ENCODE measurements around the gene ARFIP2. TPM values are rescaled to one million over a fixed set of nuclear protein-coding genes. Genes with fewer than 3 reads are reported as not detected.

ARFIP2 gene
- total RNA-seq, 1 experiment from 2014 or later: 65.0 TPM

DNA sequence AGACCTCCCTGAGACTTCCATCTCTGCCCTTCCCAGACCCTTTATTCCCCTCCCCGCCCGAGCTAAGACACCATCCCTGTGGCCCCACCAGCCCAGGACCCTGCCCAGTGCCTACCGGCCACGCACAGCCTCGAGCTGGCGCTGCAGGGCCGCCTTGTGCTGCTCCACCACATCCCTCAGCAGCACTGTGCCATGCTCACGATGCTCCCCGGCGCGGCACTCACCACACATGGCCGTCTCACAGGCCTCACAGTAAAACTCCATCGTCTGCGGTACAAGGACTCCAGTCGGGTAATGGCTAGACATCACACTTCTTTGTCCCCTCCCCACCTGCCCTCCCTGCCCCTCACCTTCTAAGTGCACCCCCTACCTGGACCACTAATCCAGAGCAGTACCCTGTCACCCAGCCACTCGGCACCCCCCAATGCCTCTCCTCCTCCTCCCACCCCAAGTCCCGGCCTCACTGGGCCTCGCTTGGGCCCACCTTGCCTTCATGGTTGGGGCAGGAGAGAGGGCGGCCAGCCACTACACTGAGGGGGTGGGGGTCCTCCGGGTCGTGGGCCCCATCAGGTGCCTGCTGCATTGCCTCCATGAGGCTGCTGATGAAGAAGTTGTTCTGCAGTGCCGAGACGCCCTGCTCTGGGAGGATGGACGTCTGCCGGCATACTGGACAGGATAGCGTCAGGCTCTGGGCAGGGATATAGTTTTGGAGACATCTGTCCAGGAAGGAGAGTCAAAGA is 23.4 kb downstream of the ARFIP2 start:
- Histone ChIP-seq H3K9me3 (ENCODE audit: low read depth, low read length, poor library complexity, severe bottlenecking) (no peaks in the 10 kb centered on the region), H3K4me1 (ENCODE audit: insufficient read depth, low read length, poor library complexity, severe bottlenecking) (no peaks in the 10 kb centered on the region), H3K27me3 (replicated peaks; ENCODE audit: insufficient read depth, low read depth, low read length, poor library complexity) (no peaks in the 10 kb centered on the region), H3K36me3 (ENCODE audit: insufficient read depth, low read length, poor library complexity, severe bottlenecking) (peaks cover 31% of the 10 kb centered on the region), H3K27ac (ENCODE audit: low read depth, low read length, poor library complexity, severe bottlenecking) (no peak overlapping the region), H3K4me3 (ENCODE audit: low read depth, low read length, poor library complexity, severe bottlenecking) (no peak overlapping the region)
- no peak for DNase-seq (ENCODE audit: low spot score)
- no peak for TF ChIP-seq EZH2 (IDR thresholded peaks at IDR 0.05; ENCODE audit: borderline replicate concordance, low read depth, low read length, poor library complexity, severe bottlenecking)
- TF ChIP-seq, protein P1, sequence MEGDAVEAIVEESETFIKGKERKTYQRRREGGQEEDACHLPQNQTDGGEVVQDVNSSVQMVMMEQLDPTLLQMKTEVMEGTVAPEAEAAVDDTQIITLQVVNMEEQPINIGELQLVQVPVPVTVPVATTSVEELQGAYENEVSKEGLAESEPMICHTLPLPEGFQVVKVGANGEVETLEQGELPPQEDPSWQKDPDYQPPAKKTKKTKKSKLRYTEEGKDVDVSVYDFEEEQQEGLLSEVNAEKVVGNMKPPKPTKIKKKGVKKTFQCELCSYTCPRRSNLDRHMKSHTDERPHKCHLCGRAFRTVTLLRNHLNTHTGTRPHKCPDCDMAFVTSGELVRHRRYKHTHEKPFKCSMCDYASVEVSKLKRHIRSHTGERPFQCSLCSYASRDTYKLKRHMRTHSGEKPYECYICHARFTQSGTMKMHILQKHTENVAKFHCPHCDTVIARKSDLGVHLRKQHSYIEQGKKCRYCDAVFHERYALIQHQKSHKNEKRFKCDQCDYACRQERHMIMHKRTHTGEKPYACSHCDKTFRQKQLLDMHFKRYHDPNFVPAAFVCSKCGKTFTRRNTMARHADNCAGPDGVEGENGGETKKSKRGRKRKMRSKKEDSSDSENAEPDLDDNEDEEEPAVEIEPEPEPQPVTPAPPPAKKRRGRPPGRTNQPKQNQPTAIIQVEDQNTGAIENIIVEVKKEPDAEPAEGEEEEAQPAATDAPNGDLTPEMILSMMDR (conservative IDR thresholded peaks at IDR 0.05; ENCODE audit: low read depth, low read length): no peak
- CTCF ChIA-PET: interaction anchor here (0.6 kb wide), 1 partner anchor 11 kb away, joined by 5 read pairs; no protein-coding TSS in a partner anchor
- intact Hi-C loops (cut with micrococcal nuclease; ENCODE audit: unreplicated experiment): no loop called here
- POLR2A ChIA-PET (ENCODE audit: low non-redundant PET): no interaction called here
- no TSS peak for BruUV-seq (replicated peaks)

GRCh38 chr11:6456361-6457073 is 24.6 kb downstream of the ARFIP2 start:
- BruUV-seq (replicated peaks): no TSS peak
- CTCF ChIA-PET: no interaction called here
- intact Hi-C loops (cut with micrococcal nuclease; ENCODE audit: unreplicated experiment): no loop called here
- Histone ChIP-seq H3K36me3 (ENCODE audit: insufficient read depth, low read length, poor library complexity, severe bottlenecking) (peaks cover 35% of the 10 kb centered on the region), H3K27ac (ENCODE audit: low read depth, low read length, poor library complexity, severe bottlenecking) (no peak overlapping the region), H3K27me3 (replicated peaks; ENCODE audit: insufficient read depth, low read depth, low read length, poor library complexity) (no peaks in the 10 kb centered on the region), H3K4me3 (ENCODE audit: low read depth, low read length, poor library complexity, severe bottlenecking) (no peak overlapping the region), H3K4me1 (ENCODE audit: insufficient read depth, low read length, poor library complexity, severe bottlenecking) (no peaks in the 10 kb centered on the region), H3K9me3 (ENCODE audit: low read depth, low read length, poor library complexity, severe bottlenecking) (no peaks in the 10 kb centered on the region)
- DNase-seq (ENCODE audit: low spot score): no peak
- TF ChIP-seq, protein P1 (conservative IDR thresholded peaks at IDR 0.05; ENCODE audit: low read depth, low read length): no peak
- TF ChIP-seq EZH2 (IDR thresholded peaks at IDR 0.05; ENCODE audit: borderline replicate concordance, low read depth, low read length, poor library complexity, severe bottlenecking): no peak
- POLR2A ChIA-PET (ENCODE audit: low non-redundant PET): no interaction called here

GRCh38 chr11:6455070-6455469 is 26.1 kb downstream of the ARFIP2 start:
- DNase-seq (ENCODE audit: low spot score): no peak
- POLR2A ChIA-PET (ENCODE audit: low non-redundant PET): no interaction called here

More at GRCh38 chr11:6455070-6455469, 26.1 kb downstream of the ARFIP2 start:
- Histone ChIP-seq H3K4me1 (ENCODE audit: insufficient read depth, low read length, poor library complexity, severe bottlenecking) (no peaks in the 10 kb centered on the region), H3K36me3 (ENCODE audit: insufficient read depth, low read length, poor library complexity, severe bottlenecking) (peaks cover 50% of the 10 kb centered on the region), H3K27ac (ENCODE audit: low read depth, low read length, poor library complexity, severe bottlenecking) (no peak overlapping the region), H3K4me3 (ENCODE audit: low read depth, low read length, poor library complexity, severe bottlenecking) (no peak overlapping the region), H3K27me3 (replicated peaks; ENCODE audit: insufficient read depth, low read depth, low read length, poor library complexity) (no peaks in the 10 kb centered on the region), H3K9me3 (ENCODE audit: low read depth, low read length, poor library complexity, severe bottlenecking) (no peaks in the 10 kb centered on the region)
- BruUV-seq (replicated peaks): no TSS peak
- no peak for TF ChIP-seq EZH2 (IDR thresholded peaks at IDR 0.05; ENCODE audit: borderline replicate concordance, low read depth, low read length, poor library complexity, severe bottlenecking)
- TF ChIP-seq, protein P1 (conservative IDR thresholded peaks at IDR 0.05; ENCODE audit: low read depth, low read length): no peak
- CTCF ChIA-PET: no interaction called here
- intact Hi-C loops (cut with micrococcal nuclease; ENCODE audit: unreplicated experiment): no loop called here
